Forelimb muscle (tissue), 1 donor: ENCODE data around the gene HOXB8. TPM values are rescaled to one million over a fixed set of nuclear protein-coding genes. Genes with fewer than 3 reads are reported as not detected.

Experiments used
- DNase-seq: peaks from one replicate; pipeline ENCODE4 v3.0.0-alpha.2; 2013; ENCODE audit warnings: low read depth
- polyA plus RNA-seq: library from polyadenylated mRNA; unstranded; fragments of 120-200 nt; gene quantifications from one replicate; pipeline ENCODE4 v1.2.1, GENCODE V29; 2013; ENCODE audit not compliant: insufficient read length

Gene HOXB8
- polyA plus RNA-seq, 1 donor, result 0.19 TPM

DNA sequence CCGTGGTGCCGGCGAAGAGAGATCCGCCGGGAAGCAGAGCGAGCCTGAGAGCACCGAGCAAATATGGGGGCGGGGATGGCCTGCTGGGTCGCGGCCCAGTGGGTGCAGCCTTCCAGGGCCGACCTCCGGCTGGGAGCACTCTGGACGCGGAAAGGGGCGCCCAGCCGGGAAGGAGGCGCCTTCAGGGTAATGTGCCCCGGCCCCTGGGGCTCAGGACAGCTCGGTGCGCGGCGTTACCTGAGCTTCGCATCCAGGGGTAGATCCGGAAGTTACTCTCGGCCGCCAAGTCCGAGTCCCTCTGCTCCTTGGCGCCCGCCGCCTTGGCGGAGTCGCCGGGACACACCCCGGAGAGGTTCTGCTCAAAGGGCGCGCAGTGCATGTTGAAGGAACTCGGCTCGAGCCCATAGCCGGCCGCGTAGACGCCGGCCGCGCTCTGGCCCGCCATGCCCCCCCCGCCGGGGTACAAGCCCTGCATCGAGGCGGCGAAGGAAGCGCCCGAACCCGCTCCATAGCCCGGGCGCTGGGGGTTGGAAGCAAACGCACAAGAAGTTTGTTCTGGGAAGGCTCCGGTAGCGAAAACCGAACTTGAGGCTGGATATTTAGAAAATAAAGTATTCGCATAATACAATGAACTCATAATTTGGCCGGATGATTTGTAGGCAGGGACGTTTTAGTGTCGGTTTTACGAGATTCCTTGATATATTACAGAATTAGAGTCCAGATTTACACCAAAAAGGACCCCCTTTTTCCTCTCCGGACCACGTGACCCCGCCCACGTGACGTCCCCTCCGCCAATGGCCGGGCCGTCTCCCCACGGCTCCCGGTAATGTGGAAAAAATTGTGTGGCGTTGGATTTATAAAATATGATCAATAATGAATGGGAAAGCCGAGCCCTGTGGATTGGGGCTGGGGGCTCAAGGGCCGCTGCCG lies 4.5 kb downstream of the HOXB8 start, which contains the start of gene HOXB7:
Gene HOXB7 (minus strand): TSS at position 736 of the 930 bp plus-strand sequence. CDS start 99 bp downstream, at position 637.
- DNase-seq, result no peak

DNA sequence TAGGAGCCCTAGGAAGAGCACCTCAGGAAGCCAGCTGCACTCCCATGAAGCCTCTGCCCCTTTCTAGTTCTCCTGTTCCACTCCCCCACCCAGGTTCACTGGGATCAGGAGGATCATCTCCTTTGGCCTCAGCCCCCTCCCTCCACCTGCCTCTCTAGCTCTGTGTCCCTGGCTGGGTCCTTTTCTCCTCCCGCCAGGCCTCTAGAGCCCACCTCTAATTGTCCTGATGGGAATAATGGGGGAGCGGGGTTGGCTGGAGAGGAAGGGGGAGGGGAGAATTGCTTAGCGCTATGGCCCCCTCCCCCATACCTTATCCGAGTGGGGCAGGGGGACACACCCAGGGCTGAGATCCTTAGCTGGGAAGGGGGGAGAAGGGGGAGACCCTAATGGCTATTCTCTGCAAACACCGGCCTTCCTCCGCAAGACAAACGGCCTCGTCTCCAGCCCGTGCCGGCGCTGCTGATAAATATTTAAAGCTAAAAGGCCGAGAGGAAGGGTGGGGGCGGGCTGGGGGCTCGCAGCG lies 5.3 kb downstream of the HOXB8 start:
- DNase-seq, result no peak

DNA sequence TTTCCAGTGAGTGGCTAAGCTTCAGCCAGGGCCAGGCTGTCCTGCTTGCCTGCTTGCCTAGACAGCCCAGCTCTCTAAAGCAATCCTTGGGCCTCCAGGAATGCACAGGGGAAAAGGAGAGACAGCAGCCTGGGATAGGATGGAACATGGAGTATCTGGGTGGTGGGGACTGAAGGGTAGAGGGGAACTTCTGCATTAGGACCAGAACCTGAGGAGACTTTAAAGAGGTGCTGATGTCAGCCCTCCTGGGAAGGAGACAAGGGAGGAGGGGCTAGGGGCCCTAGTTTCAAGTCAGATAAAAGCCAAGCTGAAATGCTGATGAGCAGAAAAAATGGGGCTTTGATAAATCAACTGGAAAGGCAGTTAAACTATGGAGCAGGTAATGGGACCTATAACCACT lies 6.1 kb downstream of the HOXB8 start:
- DNase-seq, result no peak

GRCh38 chr17:48608494-48608834 lies 6.6 kb downstream of the HOXB8 start:
- no peak for DNase-seq

DNA sequence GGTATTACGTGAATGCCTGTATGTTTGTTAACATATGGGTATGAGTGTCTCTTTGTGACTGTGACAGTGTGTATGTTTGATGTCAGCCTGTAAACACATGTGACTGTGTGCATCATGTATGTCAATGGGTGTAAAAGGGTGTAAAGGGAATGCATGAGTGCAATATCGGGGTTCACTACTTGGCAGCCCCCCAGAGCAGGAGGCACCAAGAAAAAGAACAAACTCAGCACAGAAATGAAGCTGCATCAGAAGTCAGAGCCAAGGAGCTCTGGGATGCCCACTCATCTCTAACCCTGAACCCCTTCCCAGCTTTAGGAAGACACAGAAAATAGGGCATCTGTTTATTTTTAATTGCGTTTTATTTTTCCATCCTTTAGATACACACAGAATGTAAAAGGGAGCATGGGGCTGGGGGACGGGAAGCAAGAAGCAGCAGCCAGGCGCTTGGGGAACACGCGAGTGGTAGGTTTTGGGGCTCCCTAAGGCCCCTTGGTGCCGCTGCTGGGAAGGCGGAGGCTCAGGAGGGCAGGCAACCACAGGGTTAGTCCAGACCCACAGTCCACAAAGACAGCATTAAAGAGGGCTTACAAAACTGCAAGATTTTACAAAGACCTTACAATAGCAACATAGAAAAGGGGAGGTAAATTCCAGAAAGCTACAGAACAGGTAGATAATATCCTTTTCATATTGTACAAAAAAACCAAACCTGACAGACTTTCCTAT lies 8.0 kb downstream of the HOXB8 start:
- no peak for DNase-seq

GRCh38 chr17:48605991-48606891 lies 8.9 kb downstream of the HOXB8 start:
- DNase-seq, result no peak

- DNase-seq, result no peak
These were observed 9.6 kb downstream of the HOXB8 start for GRCh38 chr17:48605409-48605919.

DNA sequence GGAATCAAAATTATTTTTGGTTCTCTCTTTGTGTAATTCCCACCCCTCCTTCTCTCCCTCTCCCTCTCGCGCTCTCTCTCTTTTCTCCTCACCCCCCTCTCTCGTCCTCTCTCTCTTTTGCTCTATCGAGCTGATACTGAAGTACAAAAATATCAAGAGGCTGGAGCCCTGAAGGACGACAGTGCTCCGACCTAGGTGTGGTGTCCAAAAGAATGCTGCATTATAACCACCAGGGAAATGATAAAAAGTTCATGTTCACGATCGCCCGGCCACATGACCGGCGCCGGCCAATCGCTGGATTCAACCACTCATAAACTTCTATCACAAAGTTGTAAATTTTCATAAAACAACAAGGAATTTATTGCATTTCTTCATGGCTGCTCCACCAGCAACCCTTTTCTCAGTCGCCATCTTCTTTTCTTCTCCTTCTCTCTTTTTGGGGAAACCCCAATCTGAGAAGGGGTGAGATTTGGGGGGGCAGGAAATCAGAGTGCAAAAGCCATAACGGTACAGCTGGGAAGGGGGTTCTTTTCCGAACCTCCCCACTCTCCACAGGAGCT lies 10.2 kb downstream of the HOXB8 start, which contains the start of gene HOXB6:
Gene HOXB6 (minus strand): TSS at position 217 of the 560 bp plus-strand sequence. CDS start 6,836 bp downstream, outside the sequence.
- no peak for DNase-seq

- no peak for DNase-seq
These were observed 10.9 kb downstream of the HOXB8 start for GRCh38 chr17:48603959-48604769.

GRCh38 chr17:48601539-48602425 lies 13.3 kb downstream of the HOXB8 start:
- DNase-seq, result no peak

DNA sequence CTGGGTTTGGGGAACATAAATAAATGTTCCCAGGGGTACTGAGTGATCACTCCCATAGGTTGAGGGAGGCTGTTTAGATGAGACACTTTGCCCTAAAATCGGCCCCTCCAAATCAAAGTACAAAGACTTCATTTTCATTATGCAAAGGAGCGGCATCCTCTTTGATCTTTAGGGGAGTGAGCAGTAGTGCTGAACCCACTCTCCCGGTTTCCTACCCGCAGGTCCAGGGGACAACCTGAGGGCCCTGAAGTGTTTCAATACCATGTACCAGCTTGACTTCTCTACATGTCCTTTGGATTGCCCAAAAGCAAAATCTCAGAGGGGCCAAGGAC lies 13.9 kb downstream of the HOXB8 start:
- no peak for DNase-seq

DNA sequence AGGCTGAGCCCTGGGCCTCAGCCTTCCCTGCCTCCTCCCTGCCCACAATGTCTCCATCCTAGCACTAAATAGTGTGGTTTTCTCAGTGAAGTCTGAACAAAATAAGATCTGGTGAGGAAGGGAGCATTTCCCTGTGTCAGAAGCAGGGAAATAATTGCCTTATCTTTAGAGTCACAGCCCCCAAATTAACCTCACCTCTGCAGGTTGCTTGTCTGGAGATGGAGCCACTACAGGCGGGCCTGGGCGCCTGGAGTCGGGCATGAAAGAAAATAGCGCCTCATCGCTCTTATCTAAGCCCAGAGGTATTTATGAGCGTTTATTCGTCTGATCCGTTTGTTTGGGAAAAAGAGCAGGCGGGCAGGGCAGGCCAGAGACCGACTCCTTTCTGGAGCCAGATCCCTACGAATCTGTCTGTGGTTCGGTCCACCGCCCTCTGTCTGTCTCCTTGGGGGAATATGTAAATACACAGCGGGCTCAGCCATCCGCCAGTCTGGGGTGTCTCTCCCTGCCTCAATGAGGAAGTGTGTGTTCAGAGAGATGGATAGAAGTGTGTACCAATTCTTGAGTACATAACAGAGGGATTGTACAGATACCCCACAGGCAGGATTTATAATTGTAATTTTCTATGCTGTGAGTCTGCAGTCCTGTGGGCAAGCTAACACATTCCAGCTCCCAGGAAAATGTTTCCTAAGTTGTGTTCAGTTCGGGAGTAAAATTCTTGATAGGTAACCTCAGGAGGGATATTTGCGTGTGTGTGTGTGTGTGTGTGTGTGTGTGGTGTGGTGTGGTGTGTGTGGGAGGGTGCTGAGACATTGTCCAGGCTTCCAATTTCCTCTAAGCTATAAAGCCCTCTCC lies 14.6 kb downstream of the HOXB8 start:
- no peak for DNase-seq

DNA sequence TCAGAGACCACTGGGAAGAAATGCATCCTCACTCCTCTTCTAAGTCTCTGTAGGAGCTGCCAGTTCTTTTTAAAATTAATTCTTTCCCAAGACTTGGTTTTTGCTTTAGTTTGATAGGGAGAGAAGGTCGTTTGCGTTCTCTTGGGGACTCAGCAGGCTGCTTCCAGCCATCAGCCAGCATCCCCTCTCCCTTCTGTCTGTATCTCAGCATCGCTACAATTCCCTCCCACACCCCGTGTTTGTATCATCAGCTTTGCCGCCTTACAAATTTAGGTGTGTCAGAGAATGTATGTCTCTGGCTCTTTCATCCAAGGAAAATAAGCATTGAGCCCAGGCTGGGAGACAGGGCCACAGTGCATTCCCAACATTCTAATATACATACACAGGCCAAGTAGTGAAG lies 15.7 kb downstream of the HOXB8 start:
- DNase-seq, result no peak

DNA sequence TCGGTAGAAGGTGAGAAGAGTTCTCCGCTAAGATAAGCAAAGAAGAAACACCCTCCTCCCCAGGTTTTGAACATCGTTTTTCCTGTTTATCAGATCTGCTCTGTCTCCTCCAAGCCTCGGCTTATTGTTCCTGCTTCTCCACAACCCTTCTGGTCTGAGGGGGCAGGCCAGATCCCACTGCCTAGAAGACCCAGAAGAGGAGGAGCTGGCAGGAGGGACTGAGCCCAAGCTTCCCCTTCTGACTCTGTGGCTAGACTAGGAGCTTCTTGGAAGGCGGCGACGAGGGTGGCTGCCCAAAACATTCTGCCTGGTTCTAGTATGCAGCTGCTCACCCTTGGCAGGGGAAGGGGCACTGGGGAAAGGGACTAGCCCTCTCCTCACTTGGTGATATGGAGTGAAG lies 16.4 kb downstream of the HOXB8 start:
- no peak for DNase-seq

DNA sequence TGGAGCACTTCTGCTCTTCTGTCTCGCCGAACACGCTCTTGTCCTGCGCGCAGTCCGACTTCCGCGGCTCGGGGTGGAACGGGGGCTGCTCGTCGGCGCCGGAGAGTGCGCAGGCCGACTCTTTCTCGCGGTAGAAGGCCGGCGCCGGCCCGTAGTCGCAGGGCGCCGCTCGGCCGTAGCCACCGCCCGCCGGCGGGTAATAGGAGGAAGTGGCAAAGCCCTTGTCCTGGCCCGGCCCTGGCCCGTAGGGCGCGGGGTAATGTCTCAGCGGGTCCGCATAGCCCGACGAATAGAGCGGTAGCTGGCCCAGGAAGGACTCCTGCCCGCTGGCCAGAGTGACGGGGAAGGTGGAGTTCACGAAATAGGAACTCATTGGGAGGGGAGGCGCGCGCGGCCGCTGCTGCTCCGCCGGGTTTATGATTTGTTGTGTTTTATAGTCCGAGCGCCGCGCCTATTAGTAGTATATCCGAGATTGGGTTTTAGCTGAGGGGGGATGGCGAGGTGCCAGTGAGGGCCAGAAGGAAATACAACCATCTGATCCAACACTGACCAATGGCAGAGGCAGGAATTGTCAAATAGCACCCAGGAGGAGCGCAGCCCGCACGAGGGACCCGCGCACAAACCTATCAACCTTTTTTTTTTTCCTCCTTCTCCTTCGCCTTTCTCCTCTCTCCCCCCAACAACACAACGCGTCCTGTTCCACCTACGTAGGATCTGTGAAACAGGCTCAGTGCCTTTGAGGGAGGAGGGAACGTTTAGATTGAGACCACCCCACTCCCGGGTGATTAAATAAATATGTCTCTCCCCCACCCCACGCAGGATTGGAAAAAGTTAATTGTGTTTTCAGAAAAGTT lies 17.1 kb downstream of the HOXB8 start:
- DNase-seq, result no peak

DNA sequence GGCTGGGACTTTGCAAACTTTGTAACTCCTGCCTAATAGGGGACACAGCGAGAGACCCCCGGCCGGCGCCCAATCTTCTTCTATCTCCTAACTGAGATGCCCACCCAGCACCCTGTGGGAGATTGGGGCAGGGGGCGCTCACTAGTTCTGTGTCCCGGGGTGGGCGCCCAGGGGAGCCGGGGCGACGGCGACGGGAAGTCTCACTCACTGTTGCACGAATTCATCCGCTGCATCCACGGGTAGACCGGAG lies 17.6 kb downstream of the HOXB8 start:
- no peak for DNase-seq

DNA sequence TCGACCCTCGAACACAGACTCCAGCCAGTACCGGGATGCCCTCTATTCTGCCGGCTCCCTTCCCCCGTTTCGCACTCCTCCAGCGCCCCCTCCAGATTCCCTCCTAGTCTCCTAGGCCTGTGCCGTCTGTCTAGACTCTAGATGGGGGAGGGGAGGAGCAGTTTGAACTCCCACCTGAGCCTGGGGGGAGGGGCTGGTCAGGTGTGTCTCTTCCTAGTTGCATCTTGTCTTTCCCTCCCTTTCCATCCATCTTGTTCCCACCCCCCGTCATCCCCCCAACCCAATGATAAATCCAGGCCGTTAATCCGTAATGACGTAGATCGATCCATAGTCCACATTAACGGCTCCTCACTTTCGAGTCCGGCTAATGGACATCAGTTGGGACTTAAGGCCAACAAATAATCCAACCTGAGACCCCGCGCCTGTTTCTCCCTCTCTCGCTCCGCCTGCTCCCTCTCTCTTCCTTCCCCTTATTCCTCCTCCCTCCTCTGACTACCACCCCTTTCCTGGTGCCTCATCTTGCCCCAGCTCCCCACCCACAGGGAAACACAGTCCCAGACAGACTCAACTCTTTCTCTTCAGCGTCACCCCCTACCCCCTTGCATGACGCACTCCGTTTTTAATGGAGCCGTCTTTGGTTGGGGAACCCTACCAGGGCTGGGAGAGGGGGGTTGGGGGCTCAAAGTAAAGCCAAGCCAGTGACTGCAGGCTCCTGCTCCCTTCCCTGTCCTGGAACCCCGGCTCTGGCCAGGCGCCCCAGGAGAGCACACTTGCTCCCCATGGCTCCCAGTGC lies 18.2 kb downstream of the HOXB8 start:
- DNase-seq, result no peak
